ENCODE data around the gene GNAL. TPM values are rescaled to one million over a fixed set of nuclear protein-coding genes. Genes with fewer than 3 reads are reported as not detected.
"Not testable (repeated sequence)": the region's sequence is repeated elsewhere in the genome, so short reads cannot be mapped to it uniquely, and the experiment has no call there.

Gene GNAL
- total RNA-seq (2014; rRNA removed; shearing (Covaris generic)), result 0.13 and 0.23 TPM in 2 replicates

DNA sequence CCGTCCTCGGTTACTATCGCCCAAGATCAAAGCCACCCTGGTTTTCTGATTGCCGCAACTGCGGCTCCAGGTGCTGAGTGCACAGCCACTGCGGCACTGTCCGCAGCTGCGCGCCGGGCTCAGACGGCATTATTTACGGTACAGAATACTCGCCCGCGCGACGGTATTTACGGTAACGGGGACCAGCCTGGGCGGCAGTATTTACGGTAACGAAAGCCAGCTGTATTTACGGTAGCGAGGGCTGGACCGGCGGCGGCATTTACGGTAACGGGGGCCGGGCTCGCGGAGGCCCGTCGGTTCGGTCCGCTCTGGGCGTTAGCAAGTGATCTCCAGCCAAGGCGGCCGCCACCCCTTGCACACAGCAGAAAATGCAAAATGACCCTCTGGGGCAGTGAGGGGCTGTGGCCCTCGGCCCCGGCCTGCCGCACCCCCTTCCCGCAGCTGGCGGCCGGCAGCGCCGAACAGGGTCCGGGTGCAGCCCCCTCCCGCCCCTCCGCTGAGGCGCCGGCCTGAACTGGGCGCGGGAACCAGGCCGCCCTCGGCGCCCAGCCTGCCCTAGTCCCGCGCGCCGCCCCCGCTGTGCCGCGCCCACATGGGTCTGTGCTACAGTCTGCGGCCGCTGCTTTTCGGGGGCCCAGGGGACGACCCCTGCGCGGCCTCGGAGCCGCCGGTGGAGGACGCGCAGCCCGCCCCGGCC is at the start of gene GNAL:
TSS of gene GNAL (plus strand) at position 293 of the 697 bp plus-strand sequence. CDS start at position 593, 300 bp downstream.
- DNase-seq (ENCODE audit: low spot score), result peak; percentile 74

GRCh38 chr18:11647310-11647709 is 41.8 kb upstream of the GNAL start:
- DNase-seq (ENCODE audit: low spot score), result not testable (repeated sequence)

DNA sequence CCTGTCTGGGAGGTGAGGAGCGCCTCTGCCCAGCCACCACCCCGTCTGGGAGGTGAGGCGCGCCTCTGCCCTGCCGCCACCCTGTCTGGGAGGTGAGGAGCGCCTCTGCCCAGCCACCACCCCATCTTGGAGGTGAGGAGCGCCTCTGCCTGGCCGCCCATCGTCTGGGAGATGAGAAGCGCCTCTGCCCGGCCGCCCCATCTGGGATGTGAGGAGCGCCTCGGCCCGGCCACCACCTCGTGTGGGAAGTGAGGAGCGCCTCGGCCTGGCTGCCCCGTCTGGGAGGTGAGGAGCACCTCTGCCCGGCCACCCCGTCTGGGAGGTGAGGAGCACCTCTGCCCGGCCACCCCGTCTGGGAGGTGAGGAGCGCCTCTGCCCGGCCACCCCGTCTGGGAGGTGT is 41.3 kb upstream of the GNAL start:
- not testable (repeated sequence) for DNase-seq (ENCODE audit: low spot score)

- DNase-seq (ENCODE audit: low spot score), result no peak
Measured at GRCh38 chr18:11649839-11650238, 39.2 kb upstream of the GNAL start.

DNA sequence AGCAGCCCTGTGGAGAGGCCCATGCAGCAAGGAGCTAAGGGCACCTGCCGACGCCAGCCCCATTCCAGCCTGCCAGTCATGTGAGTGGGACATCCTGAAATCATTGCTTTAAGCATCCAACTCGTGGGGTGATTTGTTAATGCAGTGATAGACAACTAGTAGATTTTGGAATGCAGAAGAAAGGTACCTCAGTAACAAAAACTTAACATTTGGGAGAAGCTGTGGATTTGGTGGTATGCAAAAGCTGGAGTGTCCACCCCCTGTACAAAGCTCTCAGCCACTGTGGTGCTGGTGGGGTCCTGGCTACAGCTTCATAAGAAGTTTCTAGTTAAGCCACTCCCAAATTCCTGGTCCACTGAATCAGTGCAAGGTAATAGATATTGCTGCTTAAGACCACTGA is 37.2 kb upstream of the GNAL start:
- no peak for DNase-seq (ENCODE audit: low spot score)

DNA sequence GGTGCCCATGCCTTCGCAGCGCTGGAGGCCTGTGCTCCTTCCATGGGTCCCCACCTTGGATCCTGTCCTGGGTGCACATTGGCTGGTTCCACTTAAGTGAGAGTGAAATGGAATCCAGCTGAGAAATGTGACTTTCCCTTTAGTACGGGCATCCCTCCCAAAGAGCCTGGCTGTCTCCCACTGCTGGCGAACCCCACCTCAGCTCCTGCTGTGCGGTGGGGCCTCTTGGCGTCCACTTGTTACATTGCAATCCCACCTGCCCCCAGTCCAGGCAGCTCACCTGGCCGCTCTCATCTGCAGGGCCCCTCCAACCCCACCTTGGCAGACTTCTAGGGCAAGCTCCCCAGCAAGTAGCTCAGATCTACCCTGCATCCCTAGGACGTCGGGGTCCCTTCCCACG is 35.5 kb upstream of the GNAL start:
- no peak for DNase-seq (ENCODE audit: low spot score)

- DNase-seq (ENCODE audit: low spot score), result peak; percentile 66
Measured at GRCh38 chr18:11654736-11655605, 34.1 kb upstream of the GNAL start.

DNA sequence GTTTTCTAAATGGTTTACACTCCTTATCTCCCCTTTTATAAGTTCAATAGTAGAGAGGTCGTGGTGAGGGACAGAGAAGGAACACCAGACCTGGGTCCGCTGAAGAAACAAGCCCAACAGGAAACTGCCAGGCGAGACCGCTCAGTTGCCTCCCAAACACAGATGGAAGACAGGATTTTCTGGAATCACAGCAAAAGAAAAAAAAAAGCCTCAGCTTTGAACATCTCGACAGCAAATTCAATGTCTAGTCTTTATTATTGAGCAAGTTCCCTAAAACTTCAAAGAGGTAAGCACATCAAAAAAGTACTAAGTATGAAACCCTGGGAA is 33.5 kb upstream of the GNAL start:
- DNase-seq (ENCODE audit: low spot score), result no peak

- no peak for DNase-seq (ENCODE audit: low spot score)
Measured at GRCh38 chr18:11657152-11657551, 31.9 kb upstream of the GNAL start.

DNA sequence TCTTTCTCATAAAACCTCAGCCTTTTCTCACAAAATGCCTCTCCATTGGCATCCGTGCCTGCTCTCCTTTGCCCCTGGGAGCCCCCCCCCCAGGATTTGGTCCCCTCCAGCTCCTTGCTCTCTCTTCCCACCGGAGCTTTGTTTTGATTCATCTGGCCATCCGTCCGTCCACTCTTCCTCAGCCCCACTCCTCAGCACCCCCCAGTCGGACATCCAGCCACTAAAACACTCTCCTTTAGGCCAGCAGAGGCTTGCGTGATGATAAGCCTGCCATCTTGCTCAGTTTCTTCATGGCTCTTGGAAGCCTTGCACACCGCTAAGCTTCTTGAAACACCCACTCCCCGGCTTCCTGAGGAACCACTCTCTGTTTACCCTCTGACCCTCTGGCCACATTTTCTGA is 31.5 kb upstream of the GNAL start:
- no peak for DNase-seq (ENCODE audit: low spot score)

DNA sequence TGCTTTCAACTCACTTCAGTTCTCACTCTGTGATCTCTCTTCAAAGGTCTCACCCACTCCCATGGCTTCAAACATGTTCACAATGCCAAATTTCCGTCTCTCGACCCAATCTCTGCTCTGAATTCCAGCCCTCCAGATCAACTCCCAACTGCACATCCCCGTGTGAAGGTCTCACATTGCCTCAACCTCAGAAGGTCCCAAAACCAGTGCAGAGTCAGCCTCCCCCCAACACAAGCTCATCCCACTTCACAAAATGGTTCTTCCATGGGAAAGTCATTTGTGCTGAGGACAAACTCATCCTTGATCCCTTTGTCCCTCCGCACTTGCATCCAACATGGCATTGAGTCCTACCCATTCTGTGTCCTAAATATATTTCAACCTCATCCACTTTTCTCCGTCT is 31.0 kb upstream of the GNAL start:
- no peak for DNase-seq (ENCODE audit: low spot score)

DNA sequence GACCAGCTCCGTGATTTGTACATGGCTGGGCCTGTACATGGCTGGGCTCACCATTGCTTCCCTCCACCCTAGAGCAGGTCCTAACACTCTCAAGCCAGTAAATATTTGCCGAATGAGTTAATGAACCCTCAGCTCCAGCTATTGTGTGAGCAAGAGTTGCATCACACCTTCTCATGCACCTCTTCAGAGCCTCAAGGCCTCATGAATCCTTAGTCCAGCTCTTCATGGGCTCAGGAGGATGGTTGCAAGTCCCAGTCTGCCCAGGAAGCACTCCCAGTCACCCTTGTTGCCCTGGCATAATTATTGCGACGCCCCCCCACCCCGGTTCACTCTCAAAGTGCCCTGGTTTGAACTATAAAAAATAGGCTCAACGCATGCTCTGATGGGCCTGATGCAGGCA is 30.1 kb upstream of the GNAL start:
- no peak for DNase-seq (ENCODE audit: low spot score)

DNA sequence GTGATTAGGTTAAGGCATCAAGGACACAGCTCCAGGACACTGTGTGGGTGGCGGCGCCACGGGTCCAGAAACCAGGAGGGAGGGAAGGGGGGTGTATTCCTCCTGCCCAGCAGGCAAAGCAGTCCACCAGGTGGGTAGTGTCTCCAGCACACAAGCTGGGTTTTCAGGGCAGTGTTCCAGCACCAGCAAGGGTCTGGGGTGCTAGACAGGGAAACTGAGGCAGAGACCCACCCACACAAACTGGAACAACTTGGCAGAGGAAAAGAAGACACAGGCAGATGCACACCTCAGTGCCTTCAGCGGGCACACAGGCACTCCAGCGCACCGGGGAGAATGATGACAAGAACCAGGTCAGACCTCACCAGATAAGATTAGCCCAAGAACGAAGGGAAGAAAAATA is 28.4 kb upstream of the GNAL start:
- DNase-seq (ENCODE audit: low spot score), result no peak

DNA sequence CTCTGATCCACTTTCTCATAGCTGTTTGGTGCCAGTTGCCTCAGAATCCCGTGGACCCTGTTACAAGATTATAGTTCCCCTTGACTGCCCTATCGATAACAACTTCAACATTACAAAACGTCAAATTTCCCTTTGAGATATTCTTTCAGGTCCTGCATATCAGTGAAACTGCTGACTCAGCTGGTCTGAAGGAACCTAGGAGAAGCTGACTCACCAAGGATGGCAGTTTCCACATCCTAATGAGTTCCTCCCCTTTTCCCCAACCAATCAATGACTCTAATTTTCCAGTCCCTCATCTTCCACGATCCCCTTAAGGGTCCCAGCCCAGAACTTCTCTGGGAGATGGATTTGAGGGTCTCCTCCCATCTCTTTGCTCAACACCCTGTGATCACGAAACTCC is 27.6 kb upstream of the GNAL start:
- DNase-seq (ENCODE audit: low spot score), result no peak

GRCh38 chr18:11663439-11664029 is 25.5 kb upstream of the GNAL start:
- DNase-seq (ENCODE audit: low spot score), result no peak

DNA sequence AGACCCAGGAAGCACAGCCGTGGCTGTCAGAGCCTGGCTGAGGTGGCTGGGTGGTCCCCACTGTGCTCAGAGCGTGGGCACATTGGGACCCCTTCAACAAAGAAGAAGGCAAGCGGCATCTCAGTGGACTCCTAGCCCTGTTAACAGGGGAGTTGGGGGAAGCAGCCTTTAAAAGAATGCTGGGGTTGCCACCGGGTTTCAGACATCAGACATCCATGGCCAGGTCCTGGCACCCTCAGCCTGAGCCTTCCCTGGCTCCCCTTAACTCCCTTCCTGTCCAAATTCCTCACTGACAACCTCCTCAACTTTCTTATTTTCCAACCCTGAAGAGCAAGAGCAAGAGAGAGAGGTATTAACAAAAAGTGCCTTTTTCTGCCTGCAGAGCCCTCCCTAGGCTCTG is 24.8 kb upstream of the GNAL start:
- no peak for DNase-seq (ENCODE audit: low spot score)

- no peak for DNase-seq (ENCODE audit: low spot score)
Measured at GRCh38 chr18:11665146-11665545, 23.9 kb upstream of the GNAL start.

DNA sequence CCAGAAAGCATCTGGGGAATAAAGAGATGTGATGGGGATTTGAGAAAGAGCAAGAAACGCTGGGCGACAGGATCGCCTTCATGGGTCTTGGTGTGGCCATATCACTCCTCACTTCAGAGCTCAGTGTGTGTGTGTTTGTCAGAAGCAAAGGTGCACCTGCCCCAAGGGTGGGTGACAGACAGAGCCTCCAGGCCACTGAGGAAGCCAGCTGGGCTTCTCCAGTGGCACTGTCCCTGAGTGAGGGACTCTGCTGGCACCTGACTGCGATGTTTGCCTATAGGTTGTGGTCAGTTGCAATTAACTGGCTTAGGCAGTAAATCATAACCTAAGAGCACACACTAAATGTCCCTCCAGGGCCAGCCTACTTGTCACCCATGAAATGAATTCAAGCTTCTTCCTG is 23.5 kb upstream of the GNAL start:
- DNase-seq (ENCODE audit: low spot score), result no peak

DNA sequence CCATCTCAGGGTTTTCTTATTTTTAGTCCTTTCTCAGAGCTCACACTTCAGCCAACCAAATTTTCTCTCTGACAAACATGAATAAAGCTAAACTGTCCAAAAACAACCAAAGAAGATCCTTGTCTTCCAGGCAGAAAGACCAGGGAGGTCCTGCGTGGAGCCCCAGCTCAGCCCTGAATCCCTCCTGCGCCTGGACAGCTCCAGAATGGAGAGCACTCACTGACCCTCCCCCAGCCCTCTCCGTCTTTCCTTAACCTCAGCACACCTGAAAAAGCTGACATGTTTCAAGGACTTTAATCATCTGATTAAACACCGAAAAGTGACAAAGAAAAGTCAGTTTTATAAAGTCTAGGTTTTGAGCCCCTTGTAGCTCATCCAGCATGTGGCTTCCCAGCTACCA is 22.9 kb upstream of the GNAL start:
- DNase-seq (ENCODE audit: low spot score), result no peak

DNA sequence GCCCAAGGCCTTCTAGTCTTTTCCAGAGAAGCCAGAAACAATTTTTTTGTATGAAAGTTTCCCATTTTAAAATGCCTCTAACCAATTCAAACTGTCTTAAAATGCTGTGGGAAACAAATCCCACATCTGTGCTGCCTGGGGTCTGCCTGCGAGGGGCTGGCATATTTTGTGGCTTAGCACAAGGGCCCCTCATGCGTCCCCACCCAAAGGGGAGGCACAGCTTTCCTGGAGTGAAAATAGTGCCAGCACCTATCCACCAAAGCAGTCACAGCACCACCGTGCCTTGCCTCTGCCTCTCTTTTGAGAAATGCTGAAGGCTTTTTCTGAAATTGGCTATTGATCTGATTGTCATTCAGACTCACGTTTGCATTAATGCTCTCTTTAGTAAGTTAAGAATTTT is 22.2 kb upstream of the GNAL start:
- DNase-seq (ENCODE audit: low spot score), result no peak

- DNase-seq (ENCODE audit: low spot score), result no peak
Measured at GRCh38 chr18:11667578-11667977, 21.5 kb upstream of the GNAL start.

DNA sequence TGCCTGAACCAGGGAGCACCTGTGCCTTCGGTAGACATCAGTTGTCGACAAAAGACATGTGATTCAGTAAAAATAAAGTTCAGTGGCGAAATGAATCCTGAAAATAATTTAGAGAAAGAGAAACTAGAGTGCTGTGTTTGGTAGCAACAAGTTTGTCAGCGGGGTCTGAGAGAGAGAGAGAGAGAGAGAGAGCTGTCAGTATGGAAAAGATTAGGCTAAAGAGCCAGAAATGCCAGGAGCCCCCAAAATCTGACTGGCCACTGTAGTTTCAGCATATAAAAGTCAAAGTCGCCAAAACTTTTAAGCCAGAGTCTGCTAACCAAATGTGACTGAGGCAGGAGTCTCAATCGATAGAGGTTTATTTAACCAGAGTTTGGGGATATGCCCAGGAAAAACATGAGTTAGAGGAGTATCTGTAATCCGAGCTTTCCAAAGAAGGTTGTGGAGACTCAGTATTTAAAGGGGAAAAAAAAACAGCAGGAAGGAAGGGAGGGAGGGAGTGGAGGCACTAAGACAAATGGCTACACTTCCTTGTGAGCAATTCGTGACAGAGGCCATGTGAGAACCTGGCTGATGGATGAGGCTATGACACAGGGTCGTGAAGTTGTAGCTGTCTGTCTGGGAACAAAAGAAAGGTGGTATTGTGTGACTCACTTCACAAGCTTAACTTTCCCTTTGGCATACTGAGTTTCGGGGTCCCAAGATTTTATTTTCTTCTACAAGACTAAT is 20.5 kb upstream of the GNAL start:
- DNase-seq (ENCODE audit: low spot score), result no peak
